GDM1 (cell line): Measurements from ENCODE around the gene ZNFX1.

Experiments used
- DNase-seq: peaks from one replicate; lab custom pipeline; 2025; lab: John Stamatoyannopoulos, UW

ZNFX1 gene

DNA sequence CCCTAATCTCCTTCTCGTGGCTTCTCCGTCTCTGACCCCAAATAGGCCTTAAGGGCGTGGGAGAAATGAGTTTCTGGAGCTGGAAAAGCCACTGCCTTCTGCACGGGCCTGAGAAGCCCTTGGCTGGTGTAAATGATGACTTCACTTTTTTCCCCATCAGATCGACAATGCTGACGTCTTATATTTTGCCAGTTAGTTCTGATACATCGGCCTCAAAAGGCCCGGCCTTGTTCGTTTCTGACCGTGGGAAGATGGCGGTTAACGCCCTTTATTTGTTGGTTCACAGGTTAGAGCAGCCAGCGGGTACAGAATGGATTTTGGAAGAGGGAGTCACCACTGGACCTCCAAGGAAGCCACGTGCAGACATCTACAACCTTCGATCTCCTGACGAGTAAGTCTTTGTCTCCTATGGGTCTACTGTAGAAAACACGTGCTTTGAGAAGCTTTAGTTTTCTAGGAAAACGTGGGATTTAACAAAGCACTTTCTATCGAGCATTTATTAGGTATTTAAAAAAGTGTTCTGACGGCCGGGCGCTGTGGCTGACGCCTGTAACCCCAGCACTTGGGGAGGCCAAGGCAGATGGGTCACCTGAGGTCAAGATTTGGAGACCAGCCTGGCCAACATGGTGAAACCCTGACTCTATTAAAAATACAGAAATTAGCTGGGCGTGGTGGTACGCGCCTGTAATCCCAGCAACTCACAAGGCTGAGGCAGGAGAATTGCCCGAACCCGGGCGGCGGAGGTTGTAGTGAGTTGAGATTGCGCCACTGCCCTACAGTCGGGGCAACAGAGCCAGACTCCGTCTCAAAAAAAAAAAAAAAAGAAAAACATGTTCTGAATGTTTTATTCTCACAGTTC is 1.2 kb upstream of the ZNFX1 start:
- DNase-seq: no peak

DNA sequence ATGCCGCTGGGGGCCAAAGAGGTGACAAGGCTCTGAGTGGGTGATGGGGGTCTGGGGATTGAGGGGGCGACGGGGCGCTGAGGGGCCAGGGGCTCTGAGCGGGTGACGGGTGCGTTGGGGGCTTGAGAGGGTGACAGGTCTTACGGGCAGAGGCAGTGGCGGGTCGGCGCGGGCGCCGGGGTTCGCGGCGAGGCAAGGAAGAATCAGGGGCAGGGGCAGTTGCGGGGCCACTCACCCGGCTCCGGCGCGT is 146 bp downstream of the ZNFX1 start:
- no peak for DNase-seq

DNA sequence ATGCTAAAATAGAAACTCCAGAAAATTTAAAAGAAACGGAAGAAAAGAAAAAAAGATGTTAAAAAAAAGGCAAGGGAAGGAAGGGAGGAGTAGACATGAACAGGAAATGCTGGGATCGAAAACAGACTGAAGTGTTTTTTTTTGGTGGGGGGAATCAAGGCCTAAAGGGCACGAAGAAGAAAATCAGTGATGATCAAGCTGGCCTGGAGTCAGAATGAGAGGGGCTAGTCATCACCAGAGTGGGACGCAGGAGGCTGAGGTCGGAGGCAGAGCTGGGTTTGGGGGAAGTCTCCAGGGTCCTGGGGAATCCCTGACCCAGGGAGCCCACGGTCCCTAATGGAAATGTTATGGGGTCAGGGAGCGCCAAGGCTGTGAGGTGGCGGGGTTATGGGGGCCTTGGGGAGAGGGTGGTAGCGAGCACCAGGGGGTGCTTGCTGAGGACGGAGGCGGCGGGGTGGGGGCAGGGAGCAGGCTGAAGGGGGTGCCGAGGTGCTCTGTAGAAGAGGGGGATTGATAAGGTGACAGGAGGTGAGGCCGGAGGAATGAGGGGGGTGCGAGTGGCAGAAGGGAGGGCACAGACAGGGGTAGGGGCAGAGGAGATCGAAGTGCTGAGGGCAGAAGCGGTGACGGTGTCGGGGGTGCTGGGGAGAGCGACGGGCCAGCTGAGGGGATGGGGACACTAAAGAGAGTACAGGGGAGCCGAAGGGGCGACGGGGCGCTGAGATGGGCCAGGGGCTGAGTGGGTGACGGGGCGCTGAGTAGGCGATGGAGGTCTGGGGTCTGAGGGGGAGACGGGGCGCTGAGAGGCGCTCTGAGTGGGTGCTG is 684 bp downstream of the ZNFX1 start:
- no peak for DNase-seq

DNA sequence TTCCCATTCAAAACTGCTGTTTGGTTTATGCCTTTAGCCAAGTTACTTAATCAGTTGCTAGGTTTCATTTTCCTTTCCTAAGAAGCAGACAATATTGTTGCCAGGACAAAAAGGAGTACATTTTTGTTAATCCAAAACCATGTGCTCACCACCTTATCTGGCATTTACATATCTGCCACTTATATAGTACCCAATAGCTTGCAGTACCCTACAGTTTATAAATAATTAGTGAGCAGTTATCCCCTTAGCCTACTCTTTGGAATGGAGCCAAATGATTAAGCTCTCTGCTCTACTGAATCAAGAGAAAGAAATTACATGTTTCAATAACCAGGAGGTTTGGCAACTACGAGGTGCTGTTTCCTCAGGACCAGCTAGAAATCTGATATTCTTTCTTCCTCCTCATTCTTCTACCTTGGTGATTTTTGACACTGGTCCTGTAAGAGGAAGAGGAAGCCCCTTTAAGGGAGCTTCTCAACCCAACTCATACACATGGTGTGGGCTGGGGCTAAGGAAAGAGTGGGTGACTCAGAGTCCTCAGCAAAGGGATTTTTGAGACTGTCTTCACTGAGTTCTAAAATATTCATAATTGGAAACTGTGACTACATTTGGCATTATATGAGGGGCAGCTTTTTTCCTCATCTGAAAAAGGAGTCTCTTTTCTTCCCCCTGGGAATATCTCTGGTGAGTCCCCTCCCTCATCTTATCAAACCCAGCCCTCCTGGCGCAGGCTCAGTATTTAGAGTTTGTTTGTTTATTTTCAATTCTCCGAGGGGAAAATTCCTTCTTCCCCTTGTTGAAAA is 1.5 kb downstream of the ZNFX1 start:
- peak; percentile 9 for DNase-seq

DNA sequence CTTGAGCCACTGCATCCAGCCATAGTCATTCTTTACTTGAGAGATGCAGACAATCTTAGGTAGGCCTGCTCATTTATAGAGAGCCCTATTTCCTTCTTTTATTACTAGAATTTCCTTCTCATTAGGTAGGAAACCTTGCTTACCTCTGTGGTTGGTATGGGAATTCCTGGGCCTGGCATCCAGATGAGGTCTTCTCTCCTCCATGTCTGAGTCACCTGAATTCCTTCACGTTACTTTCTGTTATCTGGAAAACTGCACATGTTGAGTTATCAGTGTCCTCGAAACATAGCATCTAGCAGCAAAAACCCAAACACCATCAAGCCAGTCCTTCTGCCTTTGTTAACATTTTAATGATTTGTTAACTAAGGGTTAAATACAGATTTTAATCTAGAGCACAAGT is 2.2 kb downstream of the ZNFX1 start:
- DNase-seq: no peak

DNA sequence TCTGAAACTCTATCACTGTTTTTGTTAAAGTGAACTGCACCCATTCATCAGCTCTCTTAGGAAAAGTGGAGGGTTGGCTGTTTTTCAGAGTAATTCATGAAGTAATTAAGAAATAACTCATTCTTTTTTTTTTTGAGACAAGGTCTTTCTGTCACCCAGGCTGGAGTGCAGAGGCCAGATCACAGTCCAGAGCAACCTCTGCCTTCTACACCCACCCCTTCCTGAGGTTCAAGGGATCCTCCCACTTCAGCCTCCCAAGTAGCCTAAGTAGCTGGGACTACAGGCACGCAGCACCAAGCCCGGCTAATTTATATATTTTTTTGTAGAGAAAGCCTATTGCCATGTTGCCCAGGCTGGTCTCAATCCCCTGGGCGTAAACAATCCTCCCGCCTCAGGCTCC is 2.6 kb downstream of the ZNFX1 start:
- no peak for DNase-seq

DNA sequence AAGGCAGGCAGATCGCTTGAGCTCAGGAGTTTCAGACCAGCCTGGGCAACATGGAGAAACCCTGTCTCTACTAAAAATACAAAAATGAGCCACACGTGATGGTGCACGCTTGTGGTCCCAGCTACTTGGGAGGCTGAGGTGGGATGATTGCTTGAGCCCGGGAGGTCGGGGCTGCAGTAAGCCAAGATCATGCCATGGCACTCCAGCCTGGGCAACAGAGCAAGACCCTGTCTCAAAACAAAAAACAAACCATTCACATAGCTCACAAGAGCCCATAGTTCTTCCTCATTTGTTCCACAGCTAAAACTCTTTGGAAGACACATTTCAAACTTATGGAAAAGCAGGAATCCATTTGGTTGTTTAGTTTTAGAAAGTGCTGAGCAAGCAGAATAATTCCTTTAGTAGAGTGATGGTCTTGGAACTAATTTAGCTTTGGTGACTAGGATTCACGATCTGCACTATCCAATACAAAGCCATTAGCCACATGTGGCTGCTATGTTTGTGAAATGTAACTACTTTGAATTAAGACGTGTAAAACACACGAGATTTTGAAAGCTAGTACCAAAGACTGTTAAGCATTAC is 4.1 kb downstream of the ZNFX1 start:
- DNase-seq: no peak

DNA sequence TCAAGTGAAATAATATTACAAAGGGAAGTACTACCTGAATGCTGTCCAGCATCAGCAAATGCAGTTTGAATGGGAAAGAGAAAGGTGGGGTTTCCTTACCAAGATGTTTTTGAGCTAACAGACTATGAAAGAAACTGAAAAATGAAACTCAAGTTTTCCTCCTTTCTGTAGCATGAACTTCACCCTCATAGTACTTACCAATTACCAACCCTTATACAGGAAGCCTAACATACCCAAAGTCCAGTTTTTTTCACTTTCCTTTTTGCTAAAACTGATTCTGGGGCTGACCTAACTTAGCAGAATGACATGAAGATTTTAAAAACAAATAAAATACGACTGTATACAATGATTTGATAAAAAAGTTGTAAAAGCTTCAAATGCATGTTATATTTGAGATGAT is 5.2 kb downstream of the ZNFX1 start:
- no peak for DNase-seq

DNA sequence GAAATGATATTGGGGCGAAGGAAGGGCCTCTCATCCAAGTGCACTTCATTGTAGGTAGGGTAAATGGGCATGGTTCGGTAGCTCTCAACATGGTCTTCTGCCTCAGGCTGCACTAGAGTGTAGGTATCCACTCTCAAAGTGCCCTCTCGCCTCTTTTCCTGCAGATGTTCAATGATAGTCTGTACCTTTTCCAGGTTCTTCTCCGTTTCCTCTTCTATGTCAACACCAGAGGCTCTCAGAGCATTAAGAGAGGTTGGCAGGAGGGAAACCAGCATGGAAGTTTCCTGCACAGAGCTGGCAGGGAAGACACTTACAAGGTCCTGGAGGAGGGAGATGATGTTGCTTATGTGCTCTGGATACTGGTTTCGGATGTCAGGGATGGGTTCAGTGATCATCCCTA is 7.1 kb downstream of the ZNFX1 start:
- DNase-seq: no peak

DNA sequence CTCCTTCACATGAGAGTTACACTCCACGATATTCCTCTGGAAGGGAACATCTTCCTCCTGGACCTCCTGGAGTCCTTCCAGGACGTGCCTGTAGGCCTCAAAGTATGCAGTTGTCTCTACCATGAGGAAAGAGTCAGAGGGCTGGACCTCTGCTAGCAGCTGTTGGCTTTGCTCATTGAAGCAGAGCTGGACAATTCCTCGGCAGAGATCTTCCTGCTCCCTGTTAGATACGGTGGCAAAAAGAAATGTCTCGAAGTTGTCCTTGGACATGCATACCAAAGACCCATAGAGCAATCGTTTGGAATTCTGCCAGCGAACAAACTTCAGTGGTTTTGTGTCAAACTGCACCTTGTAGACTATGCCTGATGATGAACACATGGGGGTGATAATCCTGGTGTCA is 7.7 kb downstream of the ZNFX1 start:
- no peak for DNase-seq

DNA sequence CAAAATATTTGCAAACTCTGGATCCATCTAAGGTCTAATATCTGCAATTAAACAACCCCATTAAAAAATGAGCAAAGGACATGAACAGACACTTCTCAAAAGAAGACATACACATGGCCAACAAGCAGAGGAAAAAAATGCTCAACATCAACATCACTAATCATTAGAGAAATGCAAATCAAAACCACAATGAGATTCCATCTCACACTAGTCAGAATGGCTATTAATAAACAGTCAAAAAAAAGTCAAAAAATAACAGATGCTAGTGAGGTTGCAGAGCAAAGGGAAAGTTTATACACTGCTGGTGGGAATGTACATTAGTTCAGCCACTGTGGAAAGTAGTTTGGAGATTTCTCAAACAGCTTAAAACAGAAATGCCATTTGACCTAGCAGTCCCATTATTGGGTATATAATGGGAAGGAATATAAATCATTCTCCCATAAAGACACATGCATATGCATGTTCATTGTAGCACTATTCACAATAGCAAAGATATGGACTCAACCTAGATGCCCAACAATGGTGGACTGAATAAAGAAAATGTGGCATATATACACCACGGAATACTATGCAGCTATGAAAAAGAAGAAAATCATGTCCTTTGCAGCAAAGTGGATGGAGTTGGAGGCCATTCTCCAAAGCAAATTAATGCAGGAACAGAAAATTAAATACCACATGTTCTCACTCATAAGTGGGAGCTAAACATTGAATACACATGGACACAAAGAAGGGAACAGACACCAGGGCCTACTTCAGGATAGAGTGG is 9.1 kb downstream of the ZNFX1 start:
- no peak for DNase-seq

DNA sequence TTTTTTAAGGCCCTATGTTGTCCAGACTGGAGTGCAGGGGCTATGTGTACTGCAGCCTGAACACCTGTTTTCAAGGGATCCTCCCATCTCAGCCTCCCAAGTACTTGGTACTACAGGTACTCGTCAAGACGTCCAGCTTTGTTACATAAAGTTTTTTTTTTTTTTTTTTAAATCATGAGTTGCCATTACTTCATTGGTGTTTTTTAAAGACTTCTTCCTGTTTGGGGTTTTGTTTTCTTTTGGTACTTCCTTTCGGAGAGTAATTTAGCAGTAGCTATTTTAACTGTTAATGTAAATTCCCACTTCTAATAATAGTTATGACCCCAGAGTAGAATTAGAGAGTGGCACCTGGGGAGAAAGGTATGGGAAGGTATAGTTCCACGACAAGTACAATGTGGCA is 10.5 kb downstream of the ZNFX1 start:
- DNase-seq: no peak

DNA sequence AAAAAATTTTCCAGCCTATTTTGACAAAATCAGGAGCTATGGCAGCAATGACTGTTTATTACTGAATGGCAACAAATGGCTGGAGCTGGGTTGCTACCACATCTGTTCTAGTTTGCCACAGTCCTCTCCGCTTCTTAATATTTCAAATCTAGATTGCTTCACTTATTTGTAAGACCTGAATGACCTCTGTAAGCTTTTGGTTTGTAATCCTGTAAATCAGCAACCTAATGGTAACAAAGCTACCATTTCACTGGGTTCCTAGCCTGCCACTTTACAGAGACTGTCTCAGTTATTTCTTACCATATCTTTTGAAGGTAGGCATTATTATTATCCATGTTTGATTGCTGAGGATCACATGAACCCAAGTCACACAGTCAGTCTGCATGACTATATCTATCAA is 15.4 kb downstream of the ZNFX1 start:
- no peak for DNase-seq

DNA sequence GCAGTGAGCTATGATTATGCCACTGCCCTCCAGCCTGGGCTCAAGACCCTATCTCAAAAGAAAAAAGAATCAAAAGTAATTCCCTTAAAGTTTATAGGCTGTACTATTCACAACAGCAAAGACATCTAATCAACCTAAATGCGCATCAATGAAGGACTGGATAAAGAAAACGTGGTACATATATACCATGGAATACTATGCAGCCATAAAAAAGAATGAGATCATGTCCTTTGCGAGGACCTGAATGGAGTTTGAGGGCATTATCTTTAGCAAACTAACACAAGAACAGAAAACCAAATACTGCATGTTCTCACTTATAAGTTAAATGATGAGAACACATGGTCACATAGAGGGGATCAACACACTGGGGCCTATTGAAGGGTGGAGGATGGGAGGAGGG is 16.7 kb downstream of the ZNFX1 start:
- no peak for DNase-seq

DNA sequence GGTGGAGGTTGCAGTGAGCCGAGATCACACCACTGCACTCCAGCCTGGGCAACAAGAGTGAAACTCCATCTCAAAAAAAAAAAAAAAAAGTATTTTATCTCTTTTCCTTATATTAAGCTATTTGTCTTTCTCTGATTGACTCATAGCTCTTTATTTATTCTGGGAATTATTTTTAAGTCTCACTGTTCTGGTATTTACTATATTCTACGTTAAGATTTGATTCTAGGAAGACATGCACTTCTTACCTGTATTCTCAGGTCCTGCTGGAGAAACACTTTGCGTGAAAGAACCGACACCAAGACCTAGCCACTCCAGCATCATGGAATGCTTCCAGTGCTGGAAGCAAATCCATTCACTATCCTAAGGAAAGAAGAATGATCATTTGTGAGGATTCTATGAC is 17.6 kb downstream of the ZNFX1 start:
- DNase-seq: no peak

DNA sequence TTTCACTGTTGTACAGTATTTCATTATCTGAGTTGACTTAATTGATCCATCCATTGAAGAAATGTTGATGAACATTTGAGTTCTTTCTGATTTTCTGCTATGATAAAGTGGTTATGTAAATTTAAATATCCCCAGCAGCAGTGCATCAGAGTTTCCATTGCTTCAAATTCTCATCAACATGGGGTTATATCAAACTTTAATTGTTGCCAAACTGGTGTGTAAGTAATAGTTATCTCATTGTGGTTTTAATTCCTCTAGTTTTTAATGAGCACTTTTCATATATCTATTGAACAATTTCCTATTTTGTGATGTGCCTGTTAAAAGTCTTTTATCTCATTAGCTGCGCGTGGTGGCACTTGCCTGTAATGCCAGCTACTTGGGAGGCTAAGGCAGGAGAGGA is 18.1 kb downstream of the ZNFX1 start:
- no peak for DNase-seq

DNA sequence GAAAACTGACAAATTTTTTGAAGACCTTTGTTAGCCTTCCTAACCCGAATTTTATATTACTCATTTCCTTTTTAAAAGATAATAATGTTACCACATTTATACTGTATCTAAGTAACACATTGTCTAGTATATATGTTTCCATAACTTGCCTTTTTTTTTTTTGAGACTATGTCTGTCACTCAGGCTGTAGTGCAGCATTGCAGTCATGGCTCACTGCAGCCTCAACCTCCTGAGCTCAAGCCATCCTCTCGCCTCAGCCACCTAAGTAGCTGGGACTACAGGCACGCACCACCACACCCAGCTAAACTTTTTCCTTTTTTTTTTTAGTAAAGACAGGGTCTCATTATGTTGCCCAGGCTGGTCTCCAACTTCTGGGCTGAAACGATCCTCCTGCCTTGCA is 18.6 kb downstream of the ZNFX1 start:
- DNase-seq: no peak

DNA sequence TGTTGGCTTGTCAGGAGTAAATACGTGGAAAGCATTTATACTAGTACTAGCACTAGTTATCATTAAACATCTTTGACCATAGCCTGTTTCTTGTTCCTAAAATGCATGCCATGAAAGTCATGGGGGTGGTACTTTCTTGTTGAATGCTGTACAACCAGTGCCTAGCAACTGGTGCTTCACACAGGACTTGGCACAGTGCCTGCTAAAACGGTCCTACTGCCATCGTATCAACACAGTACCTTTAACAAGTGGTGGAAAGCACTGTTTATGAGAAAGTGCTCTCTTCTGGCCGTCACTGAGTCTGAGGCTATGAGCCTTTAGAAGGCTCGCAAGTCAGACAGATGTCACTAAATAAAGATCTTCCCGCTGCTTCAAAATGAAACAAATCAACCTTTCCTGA is 21.6 kb downstream of the ZNFX1 start:
- DNase-seq: no peak

DNA sequence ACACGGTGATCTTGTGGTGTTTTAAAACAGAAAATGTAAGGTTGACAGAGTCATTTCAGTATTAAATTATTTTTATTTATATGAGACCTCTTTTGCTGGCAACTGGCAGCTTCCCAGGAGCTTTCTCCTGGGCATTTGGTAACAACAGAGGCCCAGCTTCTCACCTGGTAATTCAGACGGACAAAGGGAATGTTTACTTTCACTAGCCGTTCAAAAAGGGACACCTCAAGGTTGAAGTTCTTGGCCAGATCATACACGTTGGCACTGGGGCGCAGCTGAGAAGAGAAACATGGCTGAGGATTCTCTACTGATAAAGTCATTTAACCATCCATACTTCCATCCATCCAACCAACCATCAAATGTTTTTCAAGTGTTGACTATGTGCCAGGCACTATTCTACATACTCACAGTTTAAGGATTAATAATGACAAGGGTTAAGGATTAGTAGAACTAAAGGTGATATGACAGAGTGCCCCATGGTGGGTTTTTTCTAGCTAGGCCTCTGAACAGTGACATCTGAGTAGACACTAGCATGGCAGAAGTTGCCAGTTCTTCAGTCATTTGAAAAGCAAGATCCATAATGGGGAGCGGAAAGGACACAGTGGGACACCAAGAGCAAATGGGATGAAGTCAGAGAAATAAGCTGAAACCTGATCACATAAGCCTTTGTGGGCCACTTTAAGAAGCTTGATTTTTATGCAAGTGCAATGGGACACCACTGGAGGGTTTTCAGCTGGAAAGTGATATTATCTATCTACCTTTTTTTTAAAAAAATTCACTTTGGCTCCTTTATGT is 25.1 kb downstream of the ZNFX1 start:
- DNase-seq: no peak

DNA sequence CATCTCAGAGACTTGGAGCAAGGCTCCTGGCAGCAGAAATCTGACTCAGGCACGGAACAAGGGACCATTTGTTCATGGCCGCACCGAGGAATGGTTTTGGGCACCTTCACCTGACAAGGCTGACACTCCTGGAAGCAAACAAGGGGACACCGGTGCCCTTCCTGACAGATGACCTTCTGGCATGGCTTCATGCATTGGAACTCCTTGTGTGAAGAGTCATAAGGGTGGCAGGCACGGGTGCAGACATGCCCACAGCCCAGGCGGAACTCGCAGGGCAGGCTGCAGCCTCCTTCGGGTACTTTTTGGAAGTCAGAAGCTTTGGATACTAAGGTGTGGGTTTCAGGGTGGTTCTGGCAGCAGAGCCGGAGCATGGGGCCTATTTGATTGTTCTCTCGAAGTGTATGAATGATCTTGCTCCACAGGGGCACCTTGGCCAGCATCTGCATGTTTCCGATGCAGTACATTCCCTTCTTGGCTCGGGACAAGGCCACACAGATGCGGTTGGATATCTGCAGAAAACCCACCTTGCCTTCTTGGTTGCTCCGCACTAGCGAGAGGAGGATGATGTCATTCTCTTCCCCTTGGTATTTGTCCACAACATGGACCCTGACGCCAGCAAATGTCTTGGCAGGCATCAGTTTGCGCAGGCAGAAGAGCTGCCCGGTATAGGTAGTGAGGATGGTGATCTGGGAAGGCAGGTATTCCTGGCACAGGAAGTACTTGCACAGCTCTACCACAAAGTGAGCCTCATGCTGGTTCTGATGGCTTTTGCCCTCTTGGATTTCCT is 28.8 kb downstream of the ZNFX1 start:
- no peak for DNase-seq
